ENCODE measurements around the gene MRPS35.

DNA sequence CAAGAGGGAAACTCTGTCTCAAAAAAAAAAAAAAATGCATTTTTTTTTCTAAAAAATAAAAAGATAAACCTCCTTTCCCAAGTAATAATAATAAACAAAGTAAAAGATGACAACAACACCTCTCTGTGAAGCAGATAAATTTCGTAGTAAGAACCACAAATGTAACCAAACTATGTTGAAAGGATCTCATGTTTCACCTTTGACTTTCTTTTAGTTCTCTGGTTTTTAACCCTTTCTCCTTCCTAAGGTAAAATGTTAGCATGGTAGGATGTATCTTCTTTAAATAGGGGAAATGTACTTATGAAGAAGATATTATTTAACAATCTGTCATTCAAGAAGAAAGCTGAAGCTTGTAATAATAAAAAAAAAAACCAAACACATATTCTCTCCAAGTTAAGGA lies 67.6 kb downstream of the MRPS35 start:
- TF ChIP-seq ZFP69B (tag by site-specific recombination; IDR thresholded peaks at IDR 0.05): no peak
- TF ChIP-seq, protein P1, sequence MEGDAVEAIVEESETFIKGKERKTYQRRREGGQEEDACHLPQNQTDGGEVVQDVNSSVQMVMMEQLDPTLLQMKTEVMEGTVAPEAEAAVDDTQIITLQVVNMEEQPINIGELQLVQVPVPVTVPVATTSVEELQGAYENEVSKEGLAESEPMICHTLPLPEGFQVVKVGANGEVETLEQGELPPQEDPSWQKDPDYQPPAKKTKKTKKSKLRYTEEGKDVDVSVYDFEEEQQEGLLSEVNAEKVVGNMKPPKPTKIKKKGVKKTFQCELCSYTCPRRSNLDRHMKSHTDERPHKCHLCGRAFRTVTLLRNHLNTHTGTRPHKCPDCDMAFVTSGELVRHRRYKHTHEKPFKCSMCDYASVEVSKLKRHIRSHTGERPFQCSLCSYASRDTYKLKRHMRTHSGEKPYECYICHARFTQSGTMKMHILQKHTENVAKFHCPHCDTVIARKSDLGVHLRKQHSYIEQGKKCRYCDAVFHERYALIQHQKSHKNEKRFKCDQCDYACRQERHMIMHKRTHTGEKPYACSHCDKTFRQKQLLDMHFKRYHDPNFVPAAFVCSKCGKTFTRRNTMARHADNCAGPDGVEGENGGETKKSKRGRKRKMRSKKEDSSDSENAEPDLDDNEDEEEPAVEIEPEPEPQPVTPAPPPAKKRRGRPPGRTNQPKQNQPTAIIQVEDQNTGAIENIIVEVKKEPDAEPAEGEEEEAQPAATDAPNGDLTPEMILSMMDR (tag by site-specific recombination; IDR thresholded peaks at IDR 0.05): no peak
- TF ChIP-seq, protein P2, sequence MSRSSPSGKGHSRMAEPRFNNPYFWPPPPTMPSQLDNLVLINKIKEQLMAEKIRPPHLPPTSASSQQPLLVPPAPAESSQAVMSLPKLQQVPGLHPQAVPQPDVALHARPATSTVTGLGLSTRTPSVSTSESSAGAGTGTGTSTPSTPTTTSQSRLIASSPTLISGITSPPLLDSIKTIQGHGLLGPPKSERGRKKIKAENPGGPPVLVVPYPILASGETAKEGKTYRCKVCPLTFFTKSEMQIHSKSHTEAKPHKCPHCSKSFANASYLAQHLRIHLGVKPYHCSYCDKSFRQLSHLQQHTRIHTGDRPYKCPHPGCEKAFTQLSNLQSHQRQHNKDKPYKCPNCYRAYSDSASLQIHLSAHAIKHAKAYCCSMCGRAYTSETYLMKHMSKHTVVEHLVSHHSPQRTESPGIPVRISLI (tag by site-specific recombination; IDR thresholded peaks at IDR 0.05): no peak
- TF ChIP-seq, protein P3, sequence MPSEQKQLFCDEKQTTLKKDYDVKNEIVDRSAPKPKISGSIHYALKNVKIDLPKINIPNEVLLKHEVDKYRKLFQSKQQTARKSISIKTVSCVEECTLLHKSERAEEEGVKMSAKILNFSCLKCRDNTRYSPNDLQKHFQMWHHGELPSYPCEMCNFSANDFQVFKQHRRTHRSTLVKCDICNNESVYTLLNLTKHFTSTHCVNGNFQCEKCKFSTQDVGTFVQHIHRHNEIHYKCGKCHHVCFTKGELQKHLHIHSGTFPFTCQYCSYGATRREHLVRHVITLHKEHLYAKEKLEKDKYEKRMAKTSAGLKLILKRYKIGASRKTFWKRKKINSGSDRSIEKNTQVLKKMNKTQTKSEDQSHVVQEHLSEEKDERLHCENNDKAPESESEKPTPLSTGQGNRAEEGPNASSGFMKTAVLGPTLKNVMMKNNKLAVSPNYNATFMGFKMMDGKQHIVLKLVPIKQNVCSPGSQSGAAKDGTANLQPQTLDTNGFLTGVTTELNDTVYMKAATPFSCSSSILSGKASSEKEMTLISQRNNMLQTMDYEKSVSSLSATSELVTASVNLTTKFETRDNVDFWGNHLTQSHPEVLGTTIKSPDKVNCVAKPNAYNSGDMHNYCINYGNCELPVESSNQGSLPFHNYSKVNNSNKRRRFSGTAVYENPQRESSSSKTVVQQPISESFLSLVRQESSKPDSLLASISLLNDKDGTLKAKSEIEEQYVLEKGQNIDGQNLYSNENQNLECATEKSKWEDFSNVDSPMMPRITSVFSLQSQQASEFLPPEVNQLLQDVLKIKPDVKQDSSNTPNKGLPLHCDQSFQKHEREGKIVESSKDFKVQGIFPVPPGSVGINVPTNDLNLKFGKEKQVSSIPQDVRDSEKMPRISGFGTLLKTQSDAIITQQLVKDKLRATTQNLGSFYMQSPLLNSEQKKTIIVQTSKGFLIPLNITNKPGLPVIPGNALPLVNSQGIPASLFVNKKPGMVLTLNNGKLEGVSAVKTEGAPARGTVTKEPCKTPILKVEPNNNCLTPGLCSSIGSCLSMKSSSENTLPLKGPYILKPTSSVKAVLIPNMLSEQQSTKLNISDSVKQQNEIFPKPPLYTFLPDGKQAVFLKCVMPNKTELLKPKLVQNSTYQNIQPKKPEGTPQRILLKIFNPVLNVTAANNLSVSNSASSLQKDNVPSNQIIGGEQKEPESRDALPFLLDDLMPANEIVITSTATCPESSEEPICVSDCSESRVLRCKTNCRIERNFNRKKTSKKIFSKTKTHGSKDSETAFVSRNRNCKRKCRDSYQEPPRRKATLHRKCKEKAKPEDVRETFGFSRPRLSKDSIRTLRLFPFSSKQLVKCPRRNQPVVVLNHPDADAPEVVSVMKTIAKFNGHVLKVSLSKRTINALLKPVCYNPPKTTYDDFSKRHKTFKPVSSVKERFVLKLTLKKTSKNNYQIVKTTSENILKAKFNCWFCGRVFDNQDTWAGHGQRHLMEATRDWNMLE (tag by site-specific recombination; conservative IDR thresholded peaks at IDR 0.05; ENCODE audit: low read depth): no peak
- TF ChIP-seq, protein P4, sequence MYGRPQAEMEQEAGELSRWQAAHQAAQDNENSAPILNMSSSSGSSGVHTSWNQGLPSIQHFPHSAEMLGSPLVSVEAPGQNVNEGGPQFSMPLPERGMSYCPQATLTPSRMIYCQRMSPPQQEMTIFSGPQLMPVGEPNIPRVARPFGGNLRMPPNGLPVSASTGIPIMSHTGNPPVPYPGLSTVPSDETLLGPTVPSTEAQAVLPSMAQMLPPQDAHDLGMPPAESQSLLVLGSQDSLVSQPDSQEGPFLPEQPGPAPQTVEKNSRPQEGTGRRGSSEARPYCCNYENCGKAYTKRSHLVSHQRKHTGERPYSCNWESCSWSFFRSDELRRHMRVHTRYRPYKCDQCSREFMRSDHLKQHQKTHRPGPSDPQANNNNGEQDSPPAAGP (tag by site-specific recombination; IDR thresholded peaks at IDR 0.05): no peak

Measured in HEK293 (cell line).